D341Med (cell line): ENCODE data around the gene PIGQ.

Experiments used
- DNase-seq: peaks from one replicate; pipeline ENCODE4 v3.0.0; 2012; ENCODE audit warnings: low spot score

The PIGQ gene

GRCh38 chr16:569445-570254 is at the start of gene PIGQ:
PIGQ (plus strand) TSS chr16:569968; CDS start chr16:574075, 4,107 bp downstream.
- peak; percentile 94 for DNase-seq

GRCh38 chr16:520847-521246 is 48.9 kb upstream of the PIGQ start:
- DNase-seq: no peak

GRCh38 chr16:521381-522210 is 48.2 kb upstream of the PIGQ start:
- no peak for DNase-seq

- peak; percentile 73 for DNase-seq
Measured at GRCh38 chr16:522320-523096, 47.3 kb upstream of the PIGQ start.

GRCh38 chr16:523097-523741 is 46.5 kb upstream of the PIGQ start:
- DNase-seq: no peak

GRCh38 chr16:524274-525040 is 45.3 kb upstream of the PIGQ start:
- DNase-seq: no peak

- no peak for DNase-seq
Measured at GRCh38 chr16:525123-525519, 44.6 kb upstream of the PIGQ start.

- DNase-seq: no peak
Measured at GRCh38 chr16:525520-526180, 44.1 kb upstream of the PIGQ start.

- no peak for DNase-seq
Measured at GRCh38 chr16:526181-527014, 43.4 kb upstream of the PIGQ start.

GRCh38 chr16:527015-527903 is 42.5 kb upstream of the PIGQ start, which contains the start of gene CAPN15:
CAPN15 (plus strand) TSS chr16:527712; CDS start chr16:546839, 19,127 bp downstream.
- DNase-seq: peak; percentile 94

- DNase-seq: no peak
Measured at GRCh38 chr16:528111-529011, 41.4 kb upstream of the PIGQ start.

GRCh38 chr16:529012-529575 is 40.7 kb upstream of the PIGQ start:
- DNase-seq: no peak

GRCh38 chr16:530111-530817 is 39.5 kb upstream of the PIGQ start:
- no peak for DNase-seq

- DNase-seq: no peak
Measured at GRCh38 chr16:531494-532125, 38.2 kb upstream of the PIGQ start.

- no peak for DNase-seq
Measured at GRCh38 chr16:533391-534123, 36.2 kb upstream of the PIGQ start.
